ENCODE data around the gene EPHB4.
"Not testable (repeated sequence)": the region's sequence is repeated elsewhere in the genome, so short reads cannot be mapped to it uniquely, and the experiment has no call there.

The EPHB4 gene

GRCh38 chr7:100783804-100784203, 43.5 kb downstream of the EPHB4 start:
- DNase-seq, result no peak

DNA sequence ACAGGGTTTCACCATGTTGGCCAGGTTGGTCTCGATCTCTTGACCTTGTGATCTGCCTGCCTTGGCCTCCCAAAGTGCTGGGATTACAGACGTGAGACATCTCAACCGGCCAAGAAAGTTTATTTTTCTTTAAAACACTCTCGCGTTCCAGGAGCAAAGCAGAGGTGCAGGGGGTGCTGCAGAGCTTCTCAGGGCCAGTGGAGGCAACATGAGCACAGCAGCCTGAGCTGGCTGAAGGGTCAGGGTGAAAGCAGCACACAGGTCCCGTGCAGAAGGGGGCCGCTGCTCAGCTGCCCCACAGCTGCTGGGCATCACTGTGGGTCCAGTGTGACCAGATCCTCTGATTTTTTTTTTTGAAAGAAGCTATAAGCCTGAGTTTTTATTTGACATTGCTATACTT, 46.1 kb downstream of the EPHB4 start:
- DNase-seq, result no peak

- no peak for DNase-seq
Measured at GRCh38 chr7:100779359-100779758, 48.0 kb downstream of the EPHB4 start.

DNA sequence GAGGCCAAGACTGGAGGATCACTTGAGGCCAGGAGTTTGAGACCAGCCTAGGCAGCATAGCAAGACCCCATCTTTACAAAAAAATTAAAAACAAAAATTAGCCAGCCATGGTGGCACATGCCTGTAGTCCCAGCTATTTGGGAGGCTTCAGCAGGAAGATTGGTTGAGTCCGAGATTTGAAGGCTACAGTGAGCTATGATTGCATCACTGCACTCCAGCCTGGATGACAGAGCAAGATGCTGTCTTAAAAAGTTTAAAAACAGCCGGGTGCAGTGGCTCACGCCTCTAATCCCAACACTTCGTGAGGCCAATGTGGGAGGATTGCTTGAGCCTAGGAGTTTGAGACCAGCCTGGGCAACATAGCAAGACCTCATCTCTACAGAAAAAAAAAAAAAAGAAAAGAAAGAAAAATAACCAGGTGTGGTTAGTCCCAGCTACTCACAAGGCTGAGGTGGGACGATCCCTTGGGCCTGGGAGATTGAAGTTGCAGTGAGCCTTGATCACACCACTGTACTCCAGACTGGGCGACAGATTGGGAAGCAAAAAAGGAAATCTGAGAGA, 49.2 kb downstream of the EPHB4 start:
- no peak for DNase-seq

GRCh38 chr7:100773491-100773890, 53.8 kb downstream of the EPHB4 start:
- DNase-seq, result no peak

DNA sequence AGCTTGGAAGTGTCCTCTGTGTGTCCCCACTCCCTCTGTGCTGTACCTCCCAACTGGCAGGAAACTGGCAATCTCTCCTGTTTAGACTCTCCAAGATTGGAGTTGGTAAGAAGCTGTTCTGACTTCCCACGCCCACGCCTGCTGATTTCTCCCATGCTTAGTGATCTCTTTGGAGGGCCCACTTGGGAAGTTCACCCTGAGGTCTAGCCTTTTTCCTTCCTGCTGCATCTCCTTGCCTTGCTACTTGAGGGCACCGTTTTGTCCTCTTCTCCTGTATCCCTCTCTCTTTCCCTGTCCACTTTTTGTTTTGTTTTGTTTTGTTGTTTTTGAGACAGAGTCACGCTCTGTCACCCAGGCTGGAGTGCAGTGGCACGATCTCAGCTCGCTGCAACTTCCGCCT, 58.5 kb downstream of the EPHB4 start:
- no peak for DNase-seq

DNA sequence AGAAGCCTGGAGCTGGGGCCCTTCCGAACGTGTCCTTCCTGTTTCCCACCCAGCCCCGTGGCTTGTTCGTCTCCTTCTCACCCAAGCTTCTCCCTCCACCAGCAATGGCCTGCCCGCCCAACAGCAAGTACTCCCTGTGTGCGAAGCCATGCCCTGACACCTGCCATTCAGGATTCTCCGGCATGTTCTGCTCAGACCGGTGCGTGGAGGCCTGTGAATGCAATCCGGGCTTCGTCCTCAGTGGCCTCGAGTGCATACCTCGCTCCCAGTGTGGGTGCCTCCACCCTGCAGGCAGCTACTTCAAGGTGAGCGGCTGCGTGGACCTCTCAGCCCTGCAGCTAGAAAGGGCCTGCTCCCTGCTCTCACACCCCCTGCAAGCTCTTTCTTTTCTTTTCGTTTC, 62.1 kb downstream of the EPHB4 start:
- no peak for DNase-seq

- no peak for DNase-seq
Measured at GRCh38 chr7:100764841-100765240, 62.5 kb downstream of the EPHB4 start.

- DNase-seq, result no peak
Measured at GRCh38 chr7:100763556-100764140, 63.7 kb downstream of the EPHB4 start.

DNA sequence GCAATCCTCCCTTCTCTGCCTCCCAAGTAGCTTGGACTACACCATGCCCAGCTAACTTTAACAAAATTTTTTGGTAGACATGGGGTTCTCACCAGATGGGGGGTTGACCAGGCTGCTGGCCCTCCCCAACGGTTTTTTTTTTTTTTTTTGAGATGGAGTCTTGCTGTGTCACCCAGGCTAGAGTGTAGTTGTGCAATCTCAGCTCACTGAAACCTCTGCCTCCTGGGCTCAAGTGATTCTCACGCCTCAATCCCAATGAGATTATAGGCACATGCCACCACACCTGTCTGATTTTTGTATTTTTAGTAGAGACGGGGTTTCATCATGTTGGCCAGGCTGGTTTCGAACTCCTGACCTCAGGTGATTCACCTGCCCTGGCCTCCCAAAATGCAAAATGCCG, 64.5 kb downstream of the EPHB4 start:
- DNase-seq, result not testable (repeated sequence)

GRCh38 chr7:100759357-100760171, 67.8 kb downstream of the EPHB4 start:
- DNase-seq, result no peak

DNA sequence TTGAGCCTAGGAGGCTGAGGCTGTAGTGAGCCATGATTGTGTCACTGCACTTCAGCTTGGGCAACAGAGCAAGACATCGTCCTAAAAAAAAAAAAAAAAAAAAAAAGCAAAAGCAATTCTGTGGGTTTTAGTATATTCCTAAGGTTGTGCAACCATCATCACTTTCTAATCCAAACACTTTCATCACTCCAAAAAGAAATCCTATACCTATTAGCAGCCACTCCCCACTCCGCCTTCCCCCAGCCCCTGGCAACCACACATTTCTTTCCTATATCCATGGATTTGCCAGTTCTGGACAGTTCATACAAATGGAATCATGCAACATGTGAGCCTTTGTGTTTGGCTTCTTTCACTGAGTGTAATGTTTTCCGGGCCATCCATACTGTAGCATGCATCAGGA, 73.6 kb downstream of the EPHB4 start:
- DNase-seq, result no peak

DNA sequence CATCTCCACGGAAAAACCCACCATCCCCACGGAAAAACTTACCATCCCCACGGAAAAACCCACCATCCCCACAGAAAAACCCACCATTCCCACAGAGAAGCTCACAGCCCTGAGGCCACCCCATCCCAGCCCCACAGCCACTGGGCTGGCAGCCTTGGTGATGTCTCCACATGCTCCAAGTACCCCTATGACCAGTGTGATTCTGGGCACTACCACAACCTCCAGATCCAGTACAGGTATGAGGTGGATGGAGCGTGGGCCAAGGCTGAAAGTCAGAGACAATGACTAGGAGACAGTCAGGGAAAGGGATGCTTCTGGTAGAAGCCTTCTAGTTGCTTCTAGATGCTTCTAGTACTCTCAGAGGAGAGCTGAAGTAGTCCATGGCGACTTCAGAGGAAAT, 74.3 kb downstream of the EPHB4 start:
- DNase-seq, result no peak
